Measurements from ENCODE around the gene TLE2. TPM values are rescaled to one million over a fixed set of nuclear protein-coding genes. Genes with fewer than 3 reads are reported as not detected.
"Not testable (repeated sequence)": the region's sequence is repeated elsewhere in the genome, so short reads cannot be mapped to it uniquely, and the experiment has no call there.

TLE2 gene
- polyA plus RNA-seq, 2 of the 4 experiments (the other 2 are of a cell fraction) = 2.1 to 2.6 TPM

- ATAC-seq (no peak), DNase-seq (ENCODE audit: low read depth in 1 of 2, low spot score in 1 of 2) (no peak), FAIRE-seq (no peak)
- H3K27ac ChIP-seq = no peak overlapping the region
- H3K4me1 ChIP-seq = peaks cover 12% of the 10 kb centered on the region
- TF ChIP-seq BCL3 (IDR thresholded peaks at IDR 0.05) (no peak), POLR2A (IDR thresholded peaks at IDR 0.05; ENCODE audit: low read length) (no peak), FOSL2 (IDR thresholded peaks at IDR 0.05) (no peak), FOSL2 (CRISPR knock-in tag; IDR thresholded peaks at IDR 0.05) (no peak), TP53 (CRISPR knock-in tag; IDR thresholded peaks at IDR 0.05) (no peak), HOXA7 (CRISPR knock-in tag; IDR thresholded peaks at IDR 0.05) (no peak), ZFP36 (IDR thresholded peaks at IDR 0.05; ENCODE audit: borderline replicate concordance, partially characterized antibody) (peak; percentile 78), FOXS1 (CRISPR knock-in tag; IDR thresholded peaks at IDR 0.05) (no peak), GATA3 (IDR thresholded peaks at IDR 0.05; ENCODE audit: borderline replicate concordance) (no peak), MAX (IDR thresholded peaks at IDR 0.05) (no peak), KDM1A (IDR thresholded peaks at IDR 0.05; ENCODE audit: low read depth) (peak; percentile 80), CTCF (IDR thresholded peaks at IDR 0.05) (no peak), RCOR1 (IDR thresholded peaks at IDR 0.05; ENCODE audit: low read depth, low read length) (0 out of 2 replicates have a peak, but pooled peaks have one; percentile 35), MYC (IDR thresholded peaks at IDR 0.05; ENCODE audit: borderline replicate concordance, low read length) (no peak), HMGXB4 (CRISPR knock-in tag; IDR thresholded peaks at IDR 0.05; ENCODE audit: borderline replicate concordance) (no peak)
- H3K4me3 ChIP-seq = no peak overlapping the region
- H3K4me2 ChIP-seq = no peak overlapping the region
- WGBS (ENCODE audit: missing lambda C conversion rate) = 80% methylated on average over 5 of the region's 5 CpGs
- H3K9me3 ChIP-seq = no peaks in the 10 kb centered on the region
- ChIA-PET POLR2A (interaction anchor here (0.7 kb wide), 1 partner anchor 14 kb away, joined by 6 read pairs; no protein-coding TSS in a partner anchor), CTCF (interaction anchor here (0.6 to 1.3 kb wide), 4 partner anchors 59 to 290 kb away, joined by 3 to 5 read pairs (median 4); no protein-coding TSS in a partner anchor)
These were observed 10.0 kb upstream of the TLE2 start for GRCh38 chr19:3039125-3039524.

- Histone ChIP-seq H3K4me1 (peaks cover 12% of the 10 kb centered on the region), H3K9me3 (no peaks in the 10 kb centered on the region), H3K4me2 (no peak overlapping the region), H3K27ac (no peak overlapping the region), H3K4me3 (no peak overlapping the region)
- no peak for DNase-seq (ENCODE audit: low read depth in 1 of 2, low spot score in 1 of 2)
- CTCF ChIA-PET = interaction anchor here (0.9 to 3.1 kb wide), 3 partner anchors 60 to 88 kb away, joined by 3 to 19 read pairs (median 3); no protein-coding TSS in a partner anchor
- ATAC-seq = no peak
- POLR2A ChIA-PET = no interaction called here
- TF ChIP-seq PHF8 (IDR thresholded peaks at IDR 0.05; ENCODE audit: borderline replicate concordance, low read depth) (no peak), HDAC2 (IDR thresholded peaks at IDR 0.05) (no peak), CHD4 (IDR thresholded peaks at IDR 0.05; ENCODE audit: borderline replicate concordance) (no peak), NR3C1 (IDR thresholded peaks at IDR 0.05) (no peak), CBX2 (IDR thresholded peaks at IDR 0.05; ENCODE audit: borderline replicate concordance, low read depth) (no peak), ELK1 (IDR thresholded peaks at IDR 0.05; ENCODE audit: low read depth, low read length) (no peak), E2F6 (IDR thresholded peaks at IDR 0.05; ENCODE audit: borderline replicate concordance, low read depth) (no peak), ZNF302 (CRISPR knock-in tag; IDR thresholded peaks at IDR 0.05) (no peak), HOXB13 (CRISPR knock-in tag; IDR thresholded peaks at IDR 0.05; ENCODE audit: low read depth) (no peak), SREBF2 (IDR thresholded peaks at IDR 0.05) (no peak), RNF2 (IDR thresholded peaks at IDR 0.05; ENCODE audit: borderline replicate concordance, low read depth) (no peak), RCOR1 (IDR thresholded peaks at IDR 0.05; ENCODE audit: low read depth, low read length) (no peak), CBX8 (IDR thresholded peaks at IDR 0.05) (no peak), NPAS2 (CRISPR knock-in tag; IDR thresholded peaks at IDR 0.05; ENCODE audit: borderline replicate concordance) (no peak)
- FAIRE-seq = no peak
- WGBS (ENCODE audit: missing lambda C conversion rate) = 92% methylated on average over 5 of the region's 5 CpGs
These were observed 9.1 kb upstream of the TLE2 start for GRCh38 chr19:3038214-3038613.

- DNase-seq (ENCODE audit: low read depth in 1 of 2, low spot score in 1 of 2); FAIRE-seq; ATAC-seq; H3K9me3 ChIP-seq: not testable (repeated sequence)
- Histone ChIP-seq H3K4me2 (peak overlapping the region; percentile 87), H3K4me1 (peaks cover 12% of the 10 kb centered on the region), H3K27ac (peak overlapping the region; percentile 90 to 94), H3K4me3 (peak overlapping the region; percentile 65; the same call in 1 of the 3 replicates)
- 39% methylated on average over 14 of the region's 14 CpGs for WGBS (ENCODE audit: missing lambda C conversion rate)
- ChIA-PET CTCF (interaction anchor here (0.6 to 3.1 kb wide), 10 partner anchors 12 to 967 kb away, joined by 3 to 19 read pairs (median 6); no protein-coding TSS in a partner anchor), POLR2A (interaction anchor here (0.6 to 2.3 kb wide), 4 partner anchors 17 to 87 kb away, joined by 3 to 22 read pairs (median 12); partner anchors contain the start of gene TLE6)
These were observed 8.0 kb upstream of the TLE2 start for GRCh38 chr19:3036977-3037544.

Measured in A549 (cell line).